COLO668 (cell line): ENCODE measurements around the gene ARHGDIG.
"Not testable (repeated sequence)": the region's sequence is repeated elsewhere in the genome, so short reads cannot be mapped to it uniquely, and the experiment has no call there.

Experiments
- DNase-seq: peaks from one replicate; lab custom pipeline; 2025; ENCODE audit not compliant: unreplicated experiment; lab: John Stamatoyannopoulos, UW

The ARHGDIG gene

DNA sequence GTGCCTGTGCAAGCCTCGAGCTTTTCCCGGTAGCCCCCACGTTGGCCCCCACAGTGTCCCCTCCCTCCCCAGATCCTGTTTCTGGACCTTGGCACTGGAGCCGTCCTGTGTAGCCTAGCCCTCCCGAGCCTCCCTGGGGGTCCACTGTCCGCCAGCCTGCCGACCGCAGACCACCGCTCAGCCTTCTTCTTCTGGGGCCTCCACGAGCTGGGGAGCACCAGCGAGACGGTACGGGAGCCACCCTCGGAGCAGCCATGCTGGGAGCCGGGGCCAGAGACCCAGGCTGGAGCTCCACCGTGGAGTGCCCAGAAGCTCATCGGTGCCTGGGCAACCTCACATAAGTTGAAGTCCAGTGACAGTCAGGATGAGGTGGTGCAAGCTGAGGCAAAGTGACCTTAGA is 16.4 kb upstream of the ARHGDIG start:
- DNase-seq, result no peak

DNA sequence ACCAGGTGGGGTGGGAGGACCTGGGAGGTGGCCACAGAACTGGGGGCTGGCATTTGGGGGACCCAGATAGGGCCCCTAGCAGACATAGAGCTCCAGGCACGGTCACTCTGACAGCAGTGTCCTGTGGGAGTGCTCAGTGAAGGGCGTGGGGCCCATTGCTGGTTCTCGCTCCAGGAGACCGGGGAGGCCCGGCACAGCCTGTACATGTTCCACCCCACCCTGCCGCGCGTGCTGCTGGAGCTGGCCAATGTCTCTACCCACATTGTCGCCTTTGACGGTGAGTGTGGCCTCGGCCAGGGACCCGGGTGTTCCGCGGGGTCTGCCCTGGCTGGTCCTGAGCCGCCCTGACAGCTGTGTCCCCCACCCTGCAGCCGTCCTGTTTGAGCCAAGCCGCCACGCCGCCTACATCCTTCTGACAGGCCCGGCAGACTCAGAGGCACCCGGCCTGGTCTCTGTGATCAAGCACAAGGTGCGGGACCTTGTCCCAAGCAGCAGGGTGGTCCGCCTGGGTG is 15.9 kb upstream of the ARHGDIG start:
- DNase-seq, result no peak

GRCh38 chr16:265002-265529 is 15.3 kb upstream of the ARHGDIG start:
- no peak for DNase-seq

- DNase-seq, result no peak
Measured at GRCh38 chr16:265711-266110, 14.7 kb upstream of the ARHGDIG start.

DNA sequence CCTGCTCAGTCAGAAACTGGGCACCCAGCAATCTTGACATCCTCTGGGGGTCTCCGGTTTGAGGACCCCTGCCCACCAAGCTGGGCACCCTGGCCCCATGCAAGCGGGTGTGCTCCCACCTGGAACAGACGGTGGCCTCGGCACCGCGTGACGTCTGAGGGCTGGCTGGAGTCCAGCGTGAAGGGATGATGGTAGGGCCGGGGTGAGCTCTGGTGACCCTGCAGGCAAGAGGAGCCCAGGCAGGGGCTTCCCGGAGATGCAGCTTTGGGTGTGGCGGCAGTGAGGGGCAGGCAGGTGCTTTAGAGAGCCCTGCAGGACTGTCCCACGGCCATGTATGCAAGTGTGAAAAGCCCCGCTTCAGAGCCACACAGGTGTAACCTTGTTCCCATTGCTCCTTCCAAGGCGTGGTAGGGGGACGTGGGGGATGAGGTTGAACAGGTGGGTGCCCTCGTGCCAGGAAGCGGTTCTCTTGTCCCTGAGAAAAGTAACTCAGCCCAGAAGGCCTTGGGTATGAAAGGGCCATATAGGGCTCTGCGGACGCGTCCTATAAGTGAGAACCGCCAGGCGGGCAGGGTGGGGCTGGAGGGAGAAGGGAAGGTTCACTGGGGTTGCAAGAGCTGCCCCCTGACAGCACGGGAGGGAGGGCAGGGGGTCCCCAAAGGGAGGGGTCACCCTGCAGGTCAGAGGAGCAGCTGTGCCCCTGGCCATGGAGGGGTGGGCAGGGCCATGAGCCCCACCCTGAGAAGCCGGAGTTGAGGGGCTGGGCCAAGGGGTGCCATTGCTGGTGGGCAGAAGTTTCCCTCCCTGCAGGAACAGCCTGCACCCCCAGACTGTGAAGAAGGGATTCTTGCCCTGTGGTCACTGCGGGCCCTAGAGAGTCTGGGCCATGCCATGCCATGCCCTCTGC is 13.9 kb upstream of the ARHGDIG start:
- no peak for DNase-seq

- not testable (repeated sequence) for DNase-seq
Measured at GRCh38 chr16:267562-267961, 12.8 kb upstream of the ARHGDIG start.

GRCh38 chr16:268141-269053 is 12.0 kb upstream of the ARHGDIG start:
- DNase-seq, result peak; percentile 22

DNA sequence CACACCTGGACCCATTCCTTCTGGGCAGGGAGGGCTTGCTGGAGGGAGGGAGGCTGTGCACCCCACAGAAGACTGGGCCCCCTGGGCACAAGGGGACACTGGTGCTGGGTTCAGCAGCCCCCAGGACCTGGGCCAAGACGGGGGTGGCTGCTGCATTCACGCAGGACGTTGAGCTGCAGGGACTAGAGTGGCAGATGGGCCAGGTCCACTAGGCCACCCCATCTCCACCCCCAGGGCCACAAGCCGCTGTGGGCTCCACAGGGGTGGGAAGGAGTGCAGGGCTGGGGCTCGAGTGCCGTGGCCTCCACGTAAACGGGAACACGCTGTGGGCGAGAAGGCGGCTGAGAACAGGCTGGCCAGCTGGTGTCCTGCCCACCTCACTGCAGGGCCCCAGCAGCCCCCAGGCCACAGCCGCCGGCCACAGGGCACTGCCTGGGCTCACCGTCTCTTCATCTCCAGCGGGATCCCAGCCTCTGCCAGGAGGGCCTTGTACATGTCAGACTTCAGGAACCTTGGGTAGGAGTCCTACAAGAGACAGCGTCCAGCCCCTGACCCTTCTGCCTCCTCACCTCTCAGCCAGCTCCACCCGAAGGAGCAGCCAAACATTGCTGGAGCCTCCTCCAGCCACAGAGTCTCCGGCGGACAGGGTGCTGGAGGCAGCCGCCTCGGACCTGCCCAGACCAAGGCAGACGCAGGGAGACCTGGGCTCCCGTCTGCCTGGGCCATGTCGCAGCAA is 11.2 kb upstream of the ARHGDIG start:
- DNase-seq, result no peak

- no peak for DNase-seq
Measured at GRCh38 chr16:270381-271255, 9.8 kb upstream of the ARHGDIG start.

GRCh38 chr16:272633-273546 is 7.5 kb upstream of the ARHGDIG start:
- DNase-seq, result peak; percentile 20

GRCh38 chr16:273547-274421 is 6.6 kb upstream of the ARHGDIG start:
- DNase-seq, result peak; percentile 21

GRCh38 chr16:275041-275641 is 5.2 kb upstream of the ARHGDIG start:
- DNase-seq, result peak; percentile 30

- no peak for DNase-seq
Measured at GRCh38 chr16:275786-276232, 4.6 kb upstream of the ARHGDIG start, which contains the start of gene RGS11. TSS of gene RGS11 (minus strand) at chr16:275944. CDS start at chr16:275911, 33 bp downstream.

- DNase-seq, result no peak
Measured at GRCh38 chr16:276426-277077, 3.8 kb upstream of the ARHGDIG start.

DNA sequence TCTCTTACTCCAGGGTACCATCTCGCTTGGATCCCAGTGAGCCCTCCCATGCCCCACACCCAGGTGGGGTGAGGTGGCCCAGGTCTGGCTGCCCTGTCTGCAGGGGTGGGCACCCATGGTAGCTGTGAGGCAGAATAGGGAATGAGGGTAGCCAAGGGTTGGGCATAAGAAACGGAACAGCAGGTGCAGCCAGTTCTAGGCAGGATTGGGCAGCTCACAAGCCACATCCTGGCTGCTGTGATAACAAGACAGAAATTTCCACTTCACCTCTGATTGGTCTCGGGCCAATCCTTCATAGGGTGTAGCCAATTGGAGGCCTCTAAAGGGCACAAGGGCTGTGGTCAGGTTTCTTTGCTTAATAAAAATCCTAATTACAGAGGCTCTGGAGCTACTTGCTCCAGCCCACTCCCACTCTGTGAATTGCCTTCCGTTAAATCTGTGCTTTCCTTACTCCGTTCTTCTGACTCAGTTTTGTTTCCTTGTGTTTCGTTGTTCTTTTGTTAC is 1.5 kb upstream of the ARHGDIG start:
- peak; percentile 42 for DNase-seq

- no peak for DNase-seq
Measured at GRCh38 chr16:279531-279930, 860 bp upstream of the ARHGDIG start.
